ENCODE measurements around the gene METTL9.
"Not testable (repeated sequence)": the region's sequence is repeated elsewhere in the genome, so short reads cannot be mapped to it uniquely, and the experiment has no call there.

- TF ChIP-seq EZH2 (IDR thresholded peaks at IDR 0.05; ENCODE audit: low read depth, unreplicated experiment); CTCF (conservative IDR thresholded peaks at IDR 0.05; ENCODE audit: low read depth in 2 of 2): not testable (repeated sequence)
Observed at GRCh38 chr16:21576323-21576722, 23.1 kb upstream of the METTL9 start.

Measured in GM23338 (cell line).